Heart left ventricle (tissue), 16 donors: Measurements from ENCODE around the gene SIAH3. TPM values are rescaled to one million over a fixed set of nuclear protein-coding genes. Genes with fewer than 3 reads are reported as not detected.

ENCODE experiments used
- ATAC-seq, 4 donors: fragments of 200-7000 bp; cut with Tn5 transposase; one replicate each; pipeline ENCODE4 v1.9.1; 2020 to 2022; ENCODE audit warnings: moderate library complexity in 4 of 4, mild to moderate bottlenecking in 3 of 4, moderate number of reproducible peaks in 1 of 4
- DNase-seq, 5 donors: peaks; one replicate each; pipeline ENCODE4 v3.0.0-alpha.2; 2020
- H3K27ac ChIP-seq, 12 donors: fragments of 200-600 bp; sonication (generic) in 4 of 12; one replicate each; pipeline versions ENCODE4 v1.5.0 to v1.8.0; 2016 to 2022; ENCODE audit warnings: mild to moderate bottlenecking in 2 of 12
- H3K27me3 ChIP-seq, 9 donors: fragments of 200-600 bp; sonication (generic) in 2 of 9; one replicate each; pipeline versions ENCODE4 v1.5.1 to v1.8.0; 2016 to 2022; ENCODE audit warnings: mild to moderate bottlenecking in 3 of 9
- H3K36me3 ChIP-seq, 9 donors: fragments of 200-600 bp; sonication (generic) in 2 of 9; one replicate each; pipeline versions ENCODE4 v1.5.0 to v1.8.0; 2018 to 2022; ENCODE audit warnings: mild to moderate bottlenecking in 2 of 9
- H3K4me1 ChIP-seq, 12 donors: fragments of 200-600 bp; sonication (generic) in 4 of 12; one replicate each; pipeline versions ENCODE4 v1.5.0 to v1.8.0; 2016 to 2022; ENCODE audit warnings: mild to moderate bottlenecking in 3 of 12
- H3K4me3 ChIP-seq, 12 donors: fragments of 200-600 bp; sonication (generic) in 4 of 12; one replicate each; pipeline versions ENCODE4 v1.5.0 to v1.8.0; 2017 to 2022; ENCODE audit warnings: mild to moderate bottlenecking in 9 of 12, moderate library complexity in 4 of 12
- H3K9me3 ChIP-seq, 12 donors: fragments of 200-600 bp; sonication (generic) in 4 of 12; one replicate each; pipeline versions ENCODE4 v1.5.0 to v1.8.0; 2016 to 2022; ENCODE audit warnings: mild to moderate bottlenecking in 1 of 12
- POLR2A ChIP-seq, 2 donors: fragments of 450-650 bp; IDR thresholded peaks; one replicate each; pipeline ENCODE4 v1.6.1; 2017; ENCODE audit warnings: antibody characterized with exemption in 2 of 2, mild to moderate bottlenecking in 2 of 2, moderate library complexity in 2 of 2
- WGBS, 4 donors: extraction: QIAGEN DNeasy Blood & Tissue Kit in 2 of 4; methylation state at CpG; one replicate each; pipeline versions ENCODE4 v1.1.5 to v1.1.7; 2013 to 2018; 5-methylcytosine and 5-hydroxymethylcytosine counted together
- intact Hi-C, 10 donors: fragments of 100-400 bp; cut with DNase I; formaldehyde crosslinking; loops; one replicate each; pipeline versions ENCODE4 v1.11.1 to v1.14.2; 2022
- polyA plus RNA-seq, 2 donors: library from polyadenylated mRNA; stranded (reverse); fragments of 200-250 nt; gene quantifications; one replicate each; pipeline ENCODE4 v1.2.3, GENCODE V29; 2013
- total RNA-seq, 9 donors: library from RNA; depleted of rRNA in 2 of 9; stranded (reverse); fragments of >200 nt in 2 of 9; fragmentation: NEBNext Ultra II Directional in 3 of 9; extraction: Animal tissue kit (Norgen Biotek cat#: 25700) in 3 of 9; gene quantifications; one replicate each; pipeline versions ENCODE4 v1.1.0 to v1.2.4, GENCODE V29; 2016 to 2023
- TF ChIP-seq, protein P1 (sequence below), 12 donors: fragments of 200-600 bp; sonication (generic) in 4 of 12; IDR thresholded peaks; one replicate each; pipeline versions ENCODE4 v1.5.0 to v1.8.0; 2018 to 2022; ENCODE audit warnings: antibody characterized with exemption in 12 of 12, mild to moderate bottlenecking in 5 of 12
- donor health status: ischemic (EF 13 %, LVEDD 7.1; RV severe dilation, severe dysfunction).
- donor health status: healthy with polysubstance abuse.
- donor health status: DM: no; HTN: yes; CAD: no.
- donor health status: DM: no; HTN: no; CAD: no.
- donor health status: ischemic (EF 25% LVEDD 6.9; RV normal size, moderate dysfunction).
- donor health status: ischemic (EF 25% LVEDD 5.7; RV mildly dilated, moderate dysfunction).
- donor health status: healthy.
- donor health status: DM: yes; HTN: yes; CAD: no.
- donor health status: ischemic (EF 35%, LVEDD 5.7; RV mildly dilated, moderate dysfunction).
- donor health status: nonischemic (EF 11% LVEDD 7.7; RV severe dilation, severe dysfunction).
- donor health status: DM: yes; HTN: yes; CAD: no.
- donor health status: PGD.
- donor health status: ischemic (EF 29% LVEDD 5.4; RV normal size, mild dysfunction).
- donor health status: nonischemic (EF 23%, LVEDD 6.1; RV moderate dilation, normal function).

The SIAH3 gene
- total and polyA plus RNA-seq, 11 donors = 0.05 to 0.18 (median 0.07) TPM; not detected in 8

DNA sequence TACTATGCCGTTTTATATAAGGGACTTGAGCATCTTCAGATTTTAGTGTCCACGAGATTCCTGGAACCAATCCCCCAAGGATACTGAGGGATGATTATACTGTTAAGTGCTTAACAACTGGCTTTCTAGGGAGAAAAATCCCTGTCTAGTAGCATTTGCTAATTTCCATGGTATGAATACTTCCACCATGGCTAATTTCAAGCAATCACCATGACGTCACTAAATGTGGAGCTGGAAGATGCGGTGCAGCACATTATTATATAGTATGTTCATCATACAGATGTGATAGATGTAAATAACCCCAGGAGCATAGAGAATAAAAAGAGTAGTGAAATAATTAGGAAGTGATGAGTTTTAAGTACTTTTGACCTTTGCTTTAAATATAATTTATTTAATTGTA lies 72.7 kb downstream of the SIAH3 start:
- H3K36me3 ChIP-seq = no peaks in the 10 kb centered on the region
- WGBS, 4 donors = 68 to 78% (median 74%) methylated on average over 4 of the region's 4 CpGs
- H3K4me1 ChIP-seq = peaks cover 0 to 9% (median 0%) of the 10 kb centered on the region in 12 donors
- H3K27ac ChIP-seq = no peak overlapping the region
- TF ChIP-seq, protein P1, sequence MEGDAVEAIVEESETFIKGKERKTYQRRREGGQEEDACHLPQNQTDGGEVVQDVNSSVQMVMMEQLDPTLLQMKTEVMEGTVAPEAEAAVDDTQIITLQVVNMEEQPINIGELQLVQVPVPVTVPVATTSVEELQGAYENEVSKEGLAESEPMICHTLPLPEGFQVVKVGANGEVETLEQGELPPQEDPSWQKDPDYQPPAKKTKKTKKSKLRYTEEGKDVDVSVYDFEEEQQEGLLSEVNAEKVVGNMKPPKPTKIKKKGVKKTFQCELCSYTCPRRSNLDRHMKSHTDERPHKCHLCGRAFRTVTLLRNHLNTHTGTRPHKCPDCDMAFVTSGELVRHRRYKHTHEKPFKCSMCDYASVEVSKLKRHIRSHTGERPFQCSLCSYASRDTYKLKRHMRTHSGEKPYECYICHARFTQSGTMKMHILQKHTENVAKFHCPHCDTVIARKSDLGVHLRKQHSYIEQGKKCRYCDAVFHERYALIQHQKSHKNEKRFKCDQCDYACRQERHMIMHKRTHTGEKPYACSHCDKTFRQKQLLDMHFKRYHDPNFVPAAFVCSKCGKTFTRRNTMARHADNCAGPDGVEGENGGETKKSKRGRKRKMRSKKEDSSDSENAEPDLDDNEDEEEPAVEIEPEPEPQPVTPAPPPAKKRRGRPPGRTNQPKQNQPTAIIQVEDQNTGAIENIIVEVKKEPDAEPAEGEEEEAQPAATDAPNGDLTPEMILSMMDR (IDR thresholded peaks at IDR 0.05) = no peak
- no peak for TF ChIP-seq POLR2A (IDR thresholded peaks at IDR 0.05)
- DNase-seq (no peak), ATAC-seq (no peak)
- intact Hi-C loops = no loop called here
- peaks cover 0 to 3% (median 0%) of the 10 kb centered on the region in 9 donors for H3K27me3 ChIP-seq
- H3K9me3 ChIP-seq = no peaks in the 10 kb centered on the region
- H3K4me3 ChIP-seq = no peak overlapping the region

DNA sequence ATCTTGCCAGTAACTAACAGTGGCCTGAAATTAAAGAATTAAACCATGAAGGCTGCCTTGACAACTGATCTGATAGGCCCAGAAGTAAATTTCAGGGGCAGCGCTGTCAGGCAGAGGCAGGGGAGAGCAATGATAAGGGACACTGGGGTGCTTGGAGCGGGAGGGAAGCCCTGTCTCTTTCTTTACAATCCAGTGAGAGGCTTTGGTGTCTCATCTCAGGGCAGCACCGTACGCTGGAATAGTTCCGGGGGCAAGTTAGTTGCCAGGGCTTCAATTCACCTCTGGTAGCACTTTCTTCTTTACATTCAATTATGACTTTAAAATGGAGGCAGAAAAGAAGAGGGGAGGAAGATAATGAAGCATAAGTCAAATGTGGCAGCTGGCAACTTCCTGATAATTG lies 74.8 kb downstream of the SIAH3 start:
- intact Hi-C loops = no loop called here
- H3K27ac ChIP-seq = no peak overlapping the region

DNA sequence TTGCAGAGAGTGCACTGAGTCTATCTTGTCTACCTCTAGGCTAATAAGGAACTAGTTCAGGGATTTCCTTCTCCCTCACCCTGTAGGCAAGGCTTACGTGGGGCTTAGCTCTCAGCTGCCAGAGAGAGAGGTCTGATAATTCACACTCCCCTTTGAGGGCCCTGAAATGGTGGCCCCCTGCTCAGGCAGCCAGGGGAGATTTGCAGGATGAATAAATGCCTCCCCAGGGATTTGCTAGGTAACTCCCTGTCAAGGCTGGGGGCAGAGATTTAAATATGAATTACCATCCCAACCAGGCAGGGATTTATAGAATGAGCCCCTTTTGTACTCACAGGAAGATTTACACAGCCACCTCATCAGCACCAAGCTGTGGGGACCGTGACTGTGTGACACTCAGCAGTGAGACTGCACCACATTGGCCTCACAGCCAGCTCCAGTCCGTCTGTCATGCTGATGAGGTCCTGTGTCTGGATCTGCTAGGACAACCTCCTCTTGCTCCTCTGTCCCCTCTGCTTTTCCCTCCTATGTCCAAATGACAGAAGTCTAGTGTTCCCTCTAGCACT lies 76.1 kb downstream of the SIAH3 start:
- Histone ChIP-seq H3K4me3 (no peak overlapping the region), H3K27me3 (peaks cover 0 to 3% (median 0%) of the 10 kb centered on the region in 9 donors), H3K4me1 (no peaks in the 10 kb centered on the region), H3K9me3 (peaks cover 0 to 3% (median 0%) of the 10 kb centered on the region in 12 donors), H3K36me3 (no peaks in the 10 kb centered on the region), H3K27ac (no peak overlapping the region)
- ATAC-seq = no peak
- 63 to 82% (median 71%) methylated on average over 3 of the region's 3 CpGs for WGBS, 4 donors
- DNase-seq = no peak
- TF ChIP-seq, protein P1 (IDR thresholded peaks at IDR 0.05) = no peak
- TF ChIP-seq POLR2A (IDR thresholded peaks at IDR 0.05) = no peak
- intact Hi-C loops = no loop called here

More for the DNA sequence above, 74.8 kb downstream of the SIAH3 start:
- Histone ChIP-seq H3K27me3 (peaks cover 0 to 3% (median 0%) of the 10 kb centered on the region in 9 donors), H3K4me3 (no peak overlapping the region), H3K9me3 (no peaks in the 10 kb centered on the region), H3K4me1 (peaks cover 0 to 7% (median 0%) of the 10 kb centered on the region in 12 donors), H3K36me3 (no peaks in the 10 kb centered on the region)
- WGBS, 4 donors = 67 to 74% (median 70%) methylated on average over 5 of the region's 5 CpGs
- no peak for ATAC-seq
- TF ChIP-seq, protein P1 (IDR thresholded peaks at IDR 0.05) = no peak
- TF ChIP-seq POLR2A (IDR thresholded peaks at IDR 0.05) = no peak
- DNase-seq = no peak

DNA sequence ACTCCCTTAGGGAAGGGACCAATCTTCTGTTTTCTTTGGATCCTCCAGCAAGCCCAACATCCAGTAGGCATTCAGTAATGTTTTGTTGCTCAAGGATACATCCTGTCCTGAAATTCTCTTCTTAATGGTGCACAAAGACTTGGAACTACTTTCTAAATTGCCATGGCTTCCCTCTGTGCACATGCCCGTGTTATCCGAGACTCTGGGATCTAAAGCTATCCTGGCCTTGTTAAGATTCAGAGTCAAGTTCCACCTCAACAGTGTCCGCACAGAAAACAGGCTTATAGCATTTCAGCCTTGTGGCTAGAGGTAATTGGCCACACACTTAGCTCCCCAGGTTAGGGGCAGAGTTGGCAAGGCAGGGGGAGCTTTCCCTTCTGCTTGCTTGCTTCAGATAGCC lies 77.6 kb downstream of the SIAH3 start:
- peaks cover 0 to 3% (median 0%) of the 10 kb centered on the region in 9 donors for H3K27me3 ChIP-seq
- no peaks in the 10 kb centered on the region for H3K4me1 ChIP-seq
- H3K9me3 ChIP-seq = peaks cover 0 to 3% (median 0%) of the 10 kb centered on the region in 12 donors
- ATAC-seq (no peak), DNase-seq (no peak)
- H3K36me3 ChIP-seq = no peaks in the 10 kb centered on the region
- no peak overlapping the region for H3K27ac ChIP-seq
- intact Hi-C loops = no loop called here
- TF ChIP-seq, protein P1 (IDR thresholded peaks at IDR 0.05) = no peak
- no peak for TF ChIP-seq POLR2A (IDR thresholded peaks at IDR 0.05)
- H3K4me3 ChIP-seq = no peak overlapping the region
- WGBS, 4 donors = 88 to 95% (median 94%) methylated on average over 3 of the region's 3 CpGs
